Measurements from ENCODE around the gene ATXN3. TPM values are rescaled to one million over a fixed set of nuclear protein-coding genes. Genes with fewer than 3 reads are reported as not detected.

Gene ATXN3
- total RNA-seq, 1 donor from 2014 or later, result 38.6 TPM

Other genes with a start within 250 kb of the ATXN3 start
- gene TC2N, start 239.0 kb downstream of the ATXN3 start, total RNA-seq, result 119 TPM
- 39.4 TPM for gene FBLN5, start 158.9 kb downstream of the ATXN3 start, total RNA-seq
- gene TRIP11, start 66.5 kb downstream of the ATXN3 start, total RNA-seq, result 83.5 TPM
- gene NDUFB1, start 15.1 kb upstream of the ATXN3 start, total RNA-seq, result 87.0 TPM
- 60.3 TPM for gene CPSF2, start 15.4 kb upstream of the ATXN3 start, total RNA-seq
- 0.75 TPM for gene SLC24A4, start 216.6 kb upstream of the ATXN3 start, total RNA-seq

Data from ureter (tissue), 1 donor.